Measurements from ENCODE around the gene DTX4. TPM values are rescaled to one million over a fixed set of nuclear protein-coding genes. Genes with fewer than 3 reads are reported as not detected.

DTX4 gene
- total RNA-seq, 1 donor, result 0.18 TPM

- DNase-seq (ENCODE audit: low read depth), result no peak
These were observed 19.5 kb upstream of the DTX4 start for GRCh38 chr11:59152312-59152951.

GRCh38 chr11:59154610-59155009 lies 17.3 kb upstream of the DTX4 start:
- DNase-seq (ENCODE audit: low read depth), result no peak
- no peak overlapping the region for H3K4me3 ChIP-seq (ENCODE audit: low read depth, low read length)
- no peak for TF ChIP-seq CTCF (IDR thresholded peaks at IDR 0.05; ENCODE audit: insufficient read depth, low read length)

More at GRCh38 chr11:59152312-59152951, 19.5 kb upstream of the DTX4 start:
- no peak overlapping the region for H3K4me3 ChIP-seq (ENCODE audit: low read depth, low read length)
- TF ChIP-seq CTCF (IDR thresholded peaks at IDR 0.05; ENCODE audit: insufficient read depth, low read length), result no peak

GRCh38 chr11:59157433-59157832 lies 14.5 kb upstream of the DTX4 start:
- TF ChIP-seq CTCF (IDR thresholded peaks at IDR 0.05; ENCODE audit: insufficient read depth, low read length), result no peak
- DNase-seq (ENCODE audit: low read depth), result no peak
- H3K4me3 ChIP-seq (ENCODE audit: low read depth, low read length), result no peak overlapping the region

- no peak overlapping the region for H3K4me3 ChIP-seq (ENCODE audit: low read depth, low read length)
- peak; percentile 82 for DNase-seq (ENCODE audit: low read depth)
- TF ChIP-seq CTCF (IDR thresholded peaks at IDR 0.05; ENCODE audit: insufficient read depth, low read length), result peak; percentile 81
These were observed 13.5 kb upstream of the DTX4 start for GRCh38 chr11:59158206-59159068.

- H3K4me3 ChIP-seq (ENCODE audit: low read depth, low read length), result no peak overlapping the region
- DNase-seq (ENCODE audit: low read depth), result no peak
- TF ChIP-seq CTCF (IDR thresholded peaks at IDR 0.05; ENCODE audit: insufficient read depth, low read length), result no peak
These were observed 7.9 kb upstream of the DTX4 start for GRCh38 chr11:59164028-59164427.

GRCh38 chr11:59172345-59173079 lies 580 bp downstream of the DTX4 start:
- TF ChIP-seq CTCF (IDR thresholded peaks at IDR 0.05; ENCODE audit: insufficient read depth, low read length), result no peak
- no peak for DNase-seq (ENCODE audit: low read depth)

More at GRCh38 chr11:59172345-59173079, 580 bp downstream of the DTX4 start:
- H3K4me3 ChIP-seq (ENCODE audit: low read depth, low read length), result peak overlapping the region; percentile 75

Data from fibroblast of the aortic adventitia (primary cell).